Thoracic aorta (tissue), 2 donors: Measurements from ENCODE around the gene KCNC2. TPM values are rescaled to one million over a fixed set of nuclear protein-coding genes. Genes with fewer than 3 reads are reported as not detected.

ENCODE experiments used
- ATAC-seq: fragments of 150-250 bp; one replicate; pipeline ENCODE4 v1.8.0; 2017; ENCODE audit warnings: low read depth; ENCODE audit not compliant: insufficient number of reproducible peaks, low FRiP score
- DNase-seq: peaks from one replicate; pipeline ENCODE4 v3.0.0-alpha.2; 2020; ENCODE audit warnings: low spot score
- H3K27ac ChIP-seq, 2 donors: fragments of 200-600 bp; sonication (generic); 1 replicate in 1 of 2; 2 replicates in 1 of 2; pipeline ENCODE4 v1.5.1; 2016; ENCODE audit warnings: mild to moderate bottlenecking in 2 of 2, moderate library complexity in 2 of 2
- H3K27me3 ChIP-seq: fragments of 200-600 bp; sonication (generic); replicated peaks from 2 replicates; pipeline ENCODE4 v1.6.0; 2016; ENCODE audit warnings: mild to moderate bottlenecking; ENCODE audit not compliant: insufficient read depth
- H3K36me3 ChIP-seq: fragments of 200-600 bp; sonication (generic); one replicate; pipeline ENCODE4 v1.5.1; 2016
- H3K4me1 ChIP-seq, 2 donors: fragments of 200-600 bp; sonication (generic); 1 replicate in 1 of 2; 2 replicates in 1 of 2; pipeline versions ENCODE4 v1.5.1 to v1.6.0; 2016; ENCODE audit warnings: low read depth in 2 of 2, mild to moderate bottlenecking in 1 of 2; ENCODE audit not compliant: control insufficient read depth in 1 of 2
- H3K4me3 ChIP-seq: fragments of 200-600 bp; sonication (generic); 2 replicates; pipeline ENCODE4 v1.5.1; 2016; ENCODE audit warnings: mild to moderate bottlenecking
- H3K9me3 ChIP-seq: fragments of 200-600 bp; sonication (generic); 2 replicates; pipeline ENCODE4 v1.5.1; 2016
- CTCF ChIP-seq: fragments of 200-600 bp; sonication (generic); IDR thresholded peaks from one replicate; pipeline ENCODE4 v1.5.1; 2019; ENCODE audit warnings: antibody characterized with exemption
- total RNA-seq, 2 donors: library from RNA; depleted of rRNA; stranded (reverse); fragments of >200 nt; gene quantifications; one replicate each; pipeline versions ENCODE4 v1.1.0 to v1.2.3, GENCODE V29; 2016

KCNC2 gene
- total RNA-seq, 2 donors from 2014 or later, result not detected

GRCh38 chr12:75129275-75129674 is 80.4 kb downstream of the KCNC2 start:
- ATAC-seq (no peak), DNase-seq (no peak)
- Histone ChIP-seq H3K9me3 (no peaks in the 10 kb centered on the region), H3K27ac (no peak overlapping the region), H3K4me1 (no peaks in the 10 kb centered on the region), H3K36me3 (no peaks in the 10 kb centered on the region), H3K4me3 (no peak overlapping the region), H3K27me3 (no peaks in the 10 kb centered on the region)
- TF ChIP-seq CTCF, result no peak

GRCh38 chr12:75121036-75121705 is 88.5 kb downstream of the KCNC2 start:
- H3K27ac ChIP-seq, result no peak overlapping the region
- H3K9me3 ChIP-seq, result no peaks in the 10 kb centered on the region
- H3K27me3 ChIP-seq, result no peaks in the 10 kb centered on the region
- no peak for DNase-seq
- H3K4me3 ChIP-seq, result no peak overlapping the region
- no peak for ATAC-seq
- H3K4me1 ChIP-seq, result no peaks in the 10 kb centered on the region
- no peaks in the 10 kb centered on the region for H3K36me3 ChIP-seq
- no peak for TF ChIP-seq CTCF

GRCh38 chr12:75120311-75120711 is 89.3 kb downstream of the KCNC2 start:
- H3K27ac ChIP-seq, result no peak overlapping the region
- ATAC-seq, result no peak
- no peaks in the 10 kb centered on the region for H3K36me3 ChIP-seq
- no peak for DNase-seq
- no peak for TF ChIP-seq CTCF
- no peak overlapping the region for H3K4me3 ChIP-seq
- H3K4me1 ChIP-seq, result no peaks in the 10 kb centered on the region
- H3K27me3 ChIP-seq, result no peaks in the 10 kb centered on the region
- no peaks in the 10 kb centered on the region for H3K9me3 ChIP-seq

GRCh38 chr12:75116646-75117198 is 92.9 kb downstream of the KCNC2 start:
- no peak for DNase-seq

GRCh38 chr12:75115748-75116147 is 93.9 kb downstream of the KCNC2 start:
- Histone ChIP-seq H3K4me3 (no peak overlapping the region), H3K4me1 (no peaks in the 10 kb centered on the region), H3K27ac (no peak overlapping the region), H3K36me3 (no peaks in the 10 kb centered on the region), H3K9me3 (no peaks in the 10 kb centered on the region), H3K27me3 (no peaks in the 10 kb centered on the region)
- DNase-seq, result no peak
- TF ChIP-seq CTCF, result no peak
- no peak for ATAC-seq

More at GRCh38 chr12:75116646-75117198, 92.9 kb downstream of the KCNC2 start:
- TF ChIP-seq CTCF, result no peak
- Histone ChIP-seq H3K4me3 (no peak overlapping the region), H3K9me3 (no peaks in the 10 kb centered on the region), H3K27ac (no peak overlapping the region), H3K27me3 (no peaks in the 10 kb centered on the region), H3K36me3 (no peaks in the 10 kb centered on the region), H3K4me1 (no peaks in the 10 kb centered on the region)
- ATAC-seq, result no peak
